Measurements from ENCODE around the gene ABCA9.
"Not testable (repeated sequence)": the region's sequence is repeated elsewhere in the genome, so short reads cannot be mapped to it uniquely, and the experiment has no call there.

Gene ABCA9

DNA sequence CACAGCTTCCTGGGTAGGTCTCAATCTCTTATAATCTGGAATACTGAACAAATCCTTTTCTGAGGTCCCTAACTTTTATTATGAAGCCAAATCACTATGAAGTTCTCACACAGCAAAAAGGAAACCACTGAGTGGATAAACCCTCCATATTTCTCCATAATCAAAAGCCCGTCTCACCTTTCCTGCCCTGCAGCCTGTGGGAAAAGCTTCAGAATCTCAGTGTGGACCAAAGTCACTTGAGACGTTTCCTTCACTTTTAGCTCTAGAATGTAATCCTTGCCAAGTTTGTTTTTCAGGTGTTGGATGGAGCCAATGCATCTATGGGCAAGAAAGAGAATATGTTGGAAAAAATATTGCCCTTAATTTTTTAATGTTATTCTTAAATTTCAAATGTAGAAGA, 22.0 kb upstream of the ABCA9 start:
- no peak overlapping the region for H3K9ac ChIP-seq (ENCODE audit: low read depth, low read length)
- H3K9me3 ChIP-seq (ENCODE audit: insufficient read depth, low read length, severe bottlenecking): no peaks in the 10 kb centered on the region
- no peak overlapping the region for H3K4me2 ChIP-seq (ENCODE audit: insufficient read depth, low read length)
- H2AFZ ChIP-seq (ENCODE audit: low read depth, low read length): no peak overlapping the region
- ATAC-seq (ENCODE audit: insufficient read depth, low read depth) (no peak), DNase-seq (no peak)
- TF ChIP-seq, protein P1, sequence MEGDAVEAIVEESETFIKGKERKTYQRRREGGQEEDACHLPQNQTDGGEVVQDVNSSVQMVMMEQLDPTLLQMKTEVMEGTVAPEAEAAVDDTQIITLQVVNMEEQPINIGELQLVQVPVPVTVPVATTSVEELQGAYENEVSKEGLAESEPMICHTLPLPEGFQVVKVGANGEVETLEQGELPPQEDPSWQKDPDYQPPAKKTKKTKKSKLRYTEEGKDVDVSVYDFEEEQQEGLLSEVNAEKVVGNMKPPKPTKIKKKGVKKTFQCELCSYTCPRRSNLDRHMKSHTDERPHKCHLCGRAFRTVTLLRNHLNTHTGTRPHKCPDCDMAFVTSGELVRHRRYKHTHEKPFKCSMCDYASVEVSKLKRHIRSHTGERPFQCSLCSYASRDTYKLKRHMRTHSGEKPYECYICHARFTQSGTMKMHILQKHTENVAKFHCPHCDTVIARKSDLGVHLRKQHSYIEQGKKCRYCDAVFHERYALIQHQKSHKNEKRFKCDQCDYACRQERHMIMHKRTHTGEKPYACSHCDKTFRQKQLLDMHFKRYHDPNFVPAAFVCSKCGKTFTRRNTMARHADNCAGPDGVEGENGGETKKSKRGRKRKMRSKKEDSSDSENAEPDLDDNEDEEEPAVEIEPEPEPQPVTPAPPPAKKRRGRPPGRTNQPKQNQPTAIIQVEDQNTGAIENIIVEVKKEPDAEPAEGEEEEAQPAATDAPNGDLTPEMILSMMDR (IDR thresholded peaks at IDR 0.05; ENCODE audit: borderline replicate concordance, extremely low read depth, low read length, poor library complexity, severe bottlenecking): no peak
- no peak for TF ChIP-seq EZH2 (IDR thresholded peaks at IDR 0.05; ENCODE audit: borderline replicate concordance, low read depth, low read length, severe bottlenecking)
- no peaks in the 10 kb centered on the region for H3K36me3 ChIP-seq (ENCODE audit: insufficient read depth, low read length)
- H3K79me2 ChIP-seq (ENCODE audit: insufficient read depth, low read length): no peaks in the 10 kb centered on the region
- no peaks in the 10 kb centered on the region for H3K4me1 ChIP-seq (ENCODE audit: insufficient read depth, low read length)
- no peak overlapping the region for H3K27ac ChIP-seq (ENCODE audit: low read length)
- H3K27me3 ChIP-seq (ENCODE audit: insufficient read depth, low read length, poor library complexity): no peaks in the 10 kb centered on the region
- H4K20me1 ChIP-seq (ENCODE audit: insufficient read depth, low read length): no peaks in the 10 kb centered on the region
- H3K4me3 ChIP-seq (ENCODE audit: low read depth in 1 of 2, low read length in 2 of 2): no peak overlapping the region

DNA sequence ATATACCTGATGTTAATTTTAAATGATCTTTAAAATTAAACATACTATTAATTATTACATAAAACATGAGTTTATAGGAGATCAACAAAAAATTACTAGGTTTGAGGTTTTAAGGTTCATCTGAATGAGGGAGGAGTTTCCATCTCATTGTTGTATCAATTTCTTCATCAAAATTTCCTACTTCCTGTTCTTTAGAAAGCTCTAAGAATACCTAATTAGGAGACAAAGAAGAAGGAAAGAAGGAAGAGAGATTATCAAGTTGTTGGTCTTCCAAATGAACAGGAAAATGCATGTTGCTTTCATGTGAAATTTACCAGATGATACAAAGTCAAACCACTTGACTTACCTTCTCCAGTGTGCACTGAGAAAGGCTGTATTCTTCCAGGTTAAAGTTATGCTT, 18.1 kb upstream of the ABCA9 start:
- ATAC-seq (ENCODE audit: insufficient read depth, low read depth): no peak
- Histone ChIP-seq H3K9ac (ENCODE audit: low read depth, low read length) (no peak overlapping the region), H3K4me1 (ENCODE audit: insufficient read depth, low read length) (no peaks in the 10 kb centered on the region), H3K27me3 (ENCODE audit: insufficient read depth, low read length, poor library complexity) (no peaks in the 10 kb centered on the region), H3K79me2 (ENCODE audit: insufficient read depth, low read length) (no peaks in the 10 kb centered on the region), H4K20me1 (ENCODE audit: insufficient read depth, low read length) (no peaks in the 10 kb centered on the region), H3K4me2 (ENCODE audit: insufficient read depth, low read length) (no peak overlapping the region), H3K4me3 (ENCODE audit: low read depth in 1 of 2, low read length in 2 of 2) (no peak overlapping the region), H3K9me3 (ENCODE audit: insufficient read depth, low read length, severe bottlenecking) (no peaks in the 10 kb centered on the region), H3K36me3 (ENCODE audit: insufficient read depth, low read length) (no peaks in the 10 kb centered on the region), H2AFZ (ENCODE audit: low read depth, low read length) (no peak overlapping the region), H3K27ac (ENCODE audit: low read length) (no peak overlapping the region)
- TF ChIP-seq EZH2 (IDR thresholded peaks at IDR 0.05; ENCODE audit: borderline replicate concordance, low read depth, low read length, severe bottlenecking): no peak
- TF ChIP-seq, protein P1 (IDR thresholded peaks at IDR 0.05; ENCODE audit: borderline replicate concordance, extremely low read depth, low read length, poor library complexity, severe bottlenecking): no peak
- no peak for DNase-seq

DNA sequence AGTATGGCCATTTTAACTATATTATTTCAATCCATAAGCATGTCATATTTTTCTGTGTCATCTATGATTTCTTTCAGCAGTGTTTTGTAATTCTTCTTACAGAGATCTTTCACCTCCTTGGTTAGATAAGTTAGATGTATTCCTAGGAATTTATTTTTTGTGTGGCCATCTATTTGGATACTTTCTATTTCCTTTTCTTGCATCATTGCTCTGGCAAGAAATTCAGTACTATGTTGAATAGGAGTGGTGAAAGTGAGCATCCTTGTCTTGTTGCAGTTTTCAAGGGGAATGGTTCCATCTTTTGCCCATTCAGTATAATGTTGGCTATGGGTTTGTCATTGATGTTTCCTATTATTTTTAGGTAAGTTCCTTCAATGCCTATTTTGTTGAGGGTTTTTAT, 15.1 kb upstream of the ABCA9 start:
- no peaks in the 10 kb centered on the region for H3K9me3 ChIP-seq (ENCODE audit: insufficient read depth, low read length, severe bottlenecking)
- H3K4me3 ChIP-seq (ENCODE audit: low read depth in 1 of 2, low read length in 2 of 2): no peak overlapping the region
- no peaks in the 10 kb centered on the region for H4K20me1 ChIP-seq (ENCODE audit: insufficient read depth, low read length)
- H3K36me3 ChIP-seq (ENCODE audit: insufficient read depth, low read length): no peaks in the 10 kb centered on the region
- no peaks in the 10 kb centered on the region for H3K79me2 ChIP-seq (ENCODE audit: insufficient read depth, low read length)
- H2AFZ ChIP-seq (ENCODE audit: low read depth, low read length): no peak overlapping the region
- H3K4me1 ChIP-seq (ENCODE audit: insufficient read depth, low read length): peaks cover 4% of the 10 kb centered on the region
- H3K9ac ChIP-seq (ENCODE audit: low read depth, low read length): no peak overlapping the region
- no peaks in the 10 kb centered on the region for H3K27me3 ChIP-seq (ENCODE audit: insufficient read depth, low read length, poor library complexity)
- H3K4me2 ChIP-seq (ENCODE audit: insufficient read depth, low read length): no peak overlapping the region
- DNase-seq (no peak), ATAC-seq (ENCODE audit: insufficient read depth, low read depth) (no peak)
- TF ChIP-seq, protein P1 (IDR thresholded peaks at IDR 0.05; ENCODE audit: borderline replicate concordance, extremely low read depth, low read length, poor library complexity, severe bottlenecking): no peak
- no peak for TF ChIP-seq EZH2 (IDR thresholded peaks at IDR 0.05; ENCODE audit: borderline replicate concordance, low read depth, low read length, severe bottlenecking)
- H3K27ac ChIP-seq (ENCODE audit: low read length): no peak overlapping the region

DNA sequence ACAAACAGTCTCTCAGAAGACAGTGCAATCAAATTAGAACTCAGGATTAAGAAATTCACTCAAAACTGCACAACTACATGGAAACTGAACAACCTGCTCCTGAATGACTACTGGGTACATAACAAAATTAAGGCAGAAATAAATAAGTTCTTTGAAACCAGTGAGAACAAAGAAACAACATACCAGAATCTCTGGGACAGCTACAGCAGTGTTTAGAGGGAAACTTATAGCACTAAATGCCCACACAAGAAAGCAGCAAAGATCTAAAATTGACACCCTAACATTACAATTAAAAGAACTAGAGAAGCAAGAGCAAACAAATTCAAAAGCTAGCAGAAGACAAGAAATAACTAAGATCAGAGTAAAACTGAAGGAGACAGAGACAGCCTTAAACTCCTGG, 12.7 kb upstream of the ABCA9 start:
- H2AFZ ChIP-seq (ENCODE audit: low read depth, low read length); H4K20me1 ChIP-seq (ENCODE audit: insufficient read depth, low read length); H3K9me3 ChIP-seq (ENCODE audit: insufficient read depth, low read length, severe bottlenecking); H3K4me3 ChIP-seq (ENCODE audit: low read depth in 1 of 2, low read length in 2 of 2); H3K27me3 ChIP-seq (ENCODE audit: insufficient read depth, low read length, poor library complexity); H3K79me2 ChIP-seq (ENCODE audit: insufficient read depth, low read length); H3K9ac ChIP-seq (ENCODE audit: low read depth, low read length); H3K27ac ChIP-seq (ENCODE audit: low read length); ATAC-seq (ENCODE audit: insufficient read depth, low read depth); H3K36me3 ChIP-seq (ENCODE audit: insufficient read depth, low read length); H3K4me1 ChIP-seq (ENCODE audit: insufficient read depth, low read length); DNase-seq; H3K4me2 ChIP-seq (ENCODE audit: insufficient read depth, low read length): not testable (repeated sequence)

DNA sequence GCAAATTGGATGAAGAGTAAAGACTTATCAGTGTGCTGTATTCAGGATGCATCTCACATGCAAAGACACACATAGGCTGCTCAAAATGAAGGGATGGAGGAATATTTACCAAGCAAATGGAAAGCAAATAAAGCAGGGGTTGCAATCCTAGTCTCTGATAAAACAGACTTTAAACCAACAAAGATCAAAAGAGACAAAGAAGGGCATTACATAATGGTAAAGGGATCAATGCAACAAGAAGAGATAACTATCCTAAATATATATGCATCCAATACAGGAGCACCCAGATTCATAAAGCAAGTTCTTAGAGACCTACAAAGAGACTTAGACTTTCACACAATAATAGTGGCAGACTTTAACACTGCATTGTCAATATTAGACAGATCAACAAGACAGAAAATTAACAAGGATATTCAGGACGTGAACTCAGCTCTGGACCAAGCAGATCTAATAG, 12.1 kb upstream of the ABCA9 start:
- not testable (repeated sequence) for H2AFZ ChIP-seq (ENCODE audit: low read depth, low read length); H3K4me3 ChIP-seq (ENCODE audit: low read depth in 1 of 2, low read length in 2 of 2); H3K36me3 ChIP-seq (ENCODE audit: insufficient read depth, low read length); H3K4me2 ChIP-seq (ENCODE audit: insufficient read depth, low read length); ATAC-seq (ENCODE audit: insufficient read depth, low read depth); H4K20me1 ChIP-seq (ENCODE audit: insufficient read depth, low read length); H3K9ac ChIP-seq (ENCODE audit: low read depth, low read length); H3K27me3 ChIP-seq (ENCODE audit: insufficient read depth, low read length, poor library complexity); H3K9me3 ChIP-seq (ENCODE audit: insufficient read depth, low read length, severe bottlenecking); H3K79me2 ChIP-seq (ENCODE audit: insufficient read depth, low read length); H3K4me1 ChIP-seq (ENCODE audit: insufficient read depth, low read length); DNase-seq; H3K27ac ChIP-seq (ENCODE audit: low read length)

DNA sequence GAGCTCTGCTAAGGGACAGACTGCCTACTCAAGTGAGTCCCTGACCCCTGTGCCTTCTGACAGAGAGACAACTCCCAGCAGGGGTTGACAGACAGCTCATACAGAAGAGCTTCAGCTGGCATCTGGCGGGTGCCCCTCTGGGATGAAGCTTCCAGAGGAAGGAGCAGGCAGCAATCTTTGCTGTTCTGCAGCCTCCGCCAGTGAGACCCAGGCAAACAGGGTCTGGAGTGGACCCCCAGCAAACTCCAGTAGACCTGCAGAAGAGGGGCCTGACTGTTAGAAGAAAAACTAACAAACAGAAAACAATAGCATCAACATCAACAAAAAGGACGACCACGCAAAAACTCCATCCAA, 10.5 kb upstream of the ABCA9 start:
- DNase-seq; H3K27me3 ChIP-seq (ENCODE audit: insufficient read depth, low read length, poor library complexity); H3K9me3 ChIP-seq (ENCODE audit: insufficient read depth, low read length, severe bottlenecking); H3K36me3 ChIP-seq (ENCODE audit: insufficient read depth, low read length); H4K20me1 ChIP-seq (ENCODE audit: insufficient read depth, low read length); H3K4me2 ChIP-seq (ENCODE audit: insufficient read depth, low read length); H2AFZ ChIP-seq (ENCODE audit: low read depth, low read length); H3K4me3 ChIP-seq (ENCODE audit: low read depth in 1 of 2, low read length in 2 of 2); H3K79me2 ChIP-seq (ENCODE audit: insufficient read depth, low read length); H3K9ac ChIP-seq (ENCODE audit: low read depth, low read length); H3K27ac ChIP-seq (ENCODE audit: low read length); ATAC-seq (ENCODE audit: insufficient read depth, low read depth): not testable (repeated sequence)
- H3K4me1 ChIP-seq (ENCODE audit: insufficient read depth, low read length): peaks cover 17% of the 10 kb centered on the region

All from DND-41 (cell line).